Activated T-helper 2 cell treated with anti-CD3 and anti-CD28 coated beads, Interferon-gamma antibody, Interleukin-2, Interleukin-4, amounts not matched to agents 10 μg/mL and 5 μg/mL and 100 μg/mL, durations not matched to agents 14 hours and 24 hours and 36 hours (primary cell): ENCODE data around the gene COMMD10. TPM values are rescaled to one million over a fixed set of nuclear protein-coding genes. Genes with fewer than 3 reads are reported as not detected.

Experiments used
- DNase-seq: peaks from one replicate; pipeline ENCODE4 v3.0.0; 2021; ENCODE audit warnings: low spot score
- H3K27ac Mint-ChIP-seq: one replicate; pipeline ENCODE4 v1.8.0; 2021; ENCODE audit warnings: mixed read lengths
- H3K27me3 Mint-ChIP-seq: one replicate; pipeline ENCODE4 v1.8.0; 2021; ENCODE audit warnings: low read depth, mixed read lengths
- H3K36me3 Mint-ChIP-seq: one replicate; pipeline ENCODE4 v1.8.0; 2021; ENCODE audit warnings: low read depth, mixed read lengths
- H3K4me1 Mint-ChIP-seq: one replicate; pipeline ENCODE4 v1.8.0; 2021; ENCODE audit warnings: low read depth, mixed read lengths
- H3K4me3 Mint-ChIP-seq: one replicate; pipeline ENCODE4 v1.8.0; 2021; ENCODE audit warnings: low read depth, mild to moderate bottlenecking, moderate library complexity, mixed read lengths
- H3K9me3 Mint-ChIP-seq: one replicate; pipeline ENCODE4 v1.8.0; 2021; ENCODE audit warnings: mixed read lengths
- intact Hi-C: fragments of 100-400 bp; cut with micrococcal nuclease; formaldehyde crosslinking; loops from one replicate; pipeline ENCODE4 v1.15.1; 2023
- total RNA-seq: library from RNA; stranded (reverse); gene quantifications from 2 replicates; pipeline ENCODE4 v1.2.3, GENCODE V29; 2022

The COMMD10 gene
- total RNA-seq, 1 donor from 2014 or later, result 23.6 TPM

DNA sequence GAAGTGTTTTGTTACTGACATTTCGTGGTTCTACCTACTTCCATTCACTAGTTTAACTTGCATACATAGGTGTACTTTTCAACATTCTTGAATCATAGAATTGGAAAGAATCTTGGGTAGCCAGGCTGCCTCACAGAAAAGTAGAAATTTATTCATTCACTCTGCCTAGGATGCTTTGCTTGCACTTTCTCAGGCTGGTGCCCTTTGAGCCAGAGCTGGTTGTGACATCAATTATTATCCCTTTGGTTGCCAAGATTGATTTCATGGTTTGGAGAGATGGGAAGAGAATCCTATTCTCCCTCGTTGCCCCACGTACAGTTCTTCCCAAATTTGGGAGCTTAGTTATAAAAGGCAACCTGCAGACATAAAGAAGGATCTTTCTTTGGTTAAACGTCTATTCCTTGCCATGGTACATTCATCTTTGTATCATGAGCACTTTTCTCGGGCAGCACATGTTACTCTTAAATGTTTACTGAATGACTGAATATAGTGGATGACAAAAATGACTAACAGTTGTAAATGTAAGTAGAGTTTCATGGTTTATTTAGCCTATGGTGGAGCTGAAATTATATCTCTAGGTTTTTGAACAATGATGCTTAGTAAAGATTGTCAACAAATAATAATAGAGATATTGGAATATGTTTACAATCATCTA, 195.5 kb downstream of the COMMD10 start:
- Mint-ChIP-seq H3K36me3 (no peaks in the 10 kb centered on the region), H3K27ac (no peak overlapping the region), H3K27me3 (no peaks in the 10 kb centered on the region), H3K9me3 (peaks cover 4% of the 10 kb centered on the region), H3K4me3 (no peak overlapping the region), H3K4me1 (peaks cover 5% of the 10 kb centered on the region)
- no peak for DNase-seq
- intact Hi-C loops, result no loop called here

- H3K27me3 Mint-ChIP-seq, result no peaks in the 10 kb centered on the region
- no peak overlapping the region for H3K27ac Mint-ChIP-seq
- peaks cover 5% of the 10 kb centered on the region for H3K4me1 Mint-ChIP-seq
- DNase-seq, result no peak
- H3K9me3 Mint-ChIP-seq, result peaks cover 4% of the 10 kb centered on the region
- intact Hi-C loops, result no loop called here
- no peaks in the 10 kb centered on the region for H3K36me3 Mint-ChIP-seq
- no peak overlapping the region for H3K4me3 Mint-ChIP-seq
Observed at GRCh38 chr5:116281309-116281708, 196.5 kb downstream of the COMMD10 start.

GRCh38 chr5:116288524-116288923, 203.7 kb downstream of the COMMD10 start:
- Mint-ChIP-seq H3K4me3 (no peak overlapping the region), H3K27ac (no peak overlapping the region), H3K9me3 (peaks cover 22% of the 10 kb centered on the region), H3K4me1 (peaks cover 1% of the 10 kb centered on the region), H3K36me3 (peaks cover 23% of the 10 kb centered on the region), H3K27me3 (no peaks in the 10 kb centered on the region)
- intact Hi-C loops, result no loop called here
- DNase-seq, result no peak

GRCh38 chr5:116289276-116289675, 204.5 kb downstream of the COMMD10 start:
- intact Hi-C loops, result no loop called here
- no peaks in the 10 kb centered on the region for H3K27me3 Mint-ChIP-seq
- no peak overlapping the region for H3K4me3 Mint-ChIP-seq
- H3K27ac Mint-ChIP-seq, result no peak overlapping the region
- no peak for DNase-seq
- peaks cover 23% of the 10 kb centered on the region for H3K36me3 Mint-ChIP-seq
- peaks cover 22% of the 10 kb centered on the region for H3K9me3 Mint-ChIP-seq
- H3K4me1 Mint-ChIP-seq, result peaks cover 1% of the 10 kb centered on the region

GRCh38 chr5:116291271-116291670, 206.4 kb downstream of the COMMD10 start:
- H3K36me3 Mint-ChIP-seq, result peaks cover 23% of the 10 kb centered on the region
- intact Hi-C loops, result no loop called here

DNA sequence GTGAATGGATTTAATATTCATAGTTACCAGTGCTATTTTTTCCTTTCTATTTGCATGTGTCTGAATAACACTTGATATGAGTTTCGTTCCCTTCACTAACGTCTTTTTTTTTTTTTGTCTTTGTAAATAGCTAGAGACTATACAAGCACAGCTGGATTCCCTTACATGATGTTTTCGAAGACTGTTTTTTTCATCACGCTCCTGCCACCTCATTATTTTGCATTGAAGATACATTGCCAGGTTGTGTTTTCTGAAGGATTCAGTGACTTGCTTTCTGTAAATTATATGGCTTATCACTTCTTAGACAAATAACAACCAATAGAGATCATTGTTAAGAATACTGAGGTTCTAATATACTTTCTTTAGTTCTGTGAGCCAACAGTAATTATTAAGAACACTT, 207.5 kb downstream of the COMMD10 start:
- intact Hi-C loops, result no loop called here
- H3K36me3 Mint-ChIP-seq, result peaks cover 23% of the 10 kb centered on the region

More at GRCh38 chr5:116291271-116291670, 206.4 kb downstream of the COMMD10 start:
- peaks cover 1% of the 10 kb centered on the region for H3K4me1 Mint-ChIP-seq
- no peak for DNase-seq
- H3K4me3 Mint-ChIP-seq, result no peak overlapping the region
- no peaks in the 10 kb centered on the region for H3K27me3 Mint-ChIP-seq
- H3K9me3 Mint-ChIP-seq, result peaks cover 26% of the 10 kb centered on the region
- no peak overlapping the region for H3K27ac Mint-ChIP-seq

DNA sequence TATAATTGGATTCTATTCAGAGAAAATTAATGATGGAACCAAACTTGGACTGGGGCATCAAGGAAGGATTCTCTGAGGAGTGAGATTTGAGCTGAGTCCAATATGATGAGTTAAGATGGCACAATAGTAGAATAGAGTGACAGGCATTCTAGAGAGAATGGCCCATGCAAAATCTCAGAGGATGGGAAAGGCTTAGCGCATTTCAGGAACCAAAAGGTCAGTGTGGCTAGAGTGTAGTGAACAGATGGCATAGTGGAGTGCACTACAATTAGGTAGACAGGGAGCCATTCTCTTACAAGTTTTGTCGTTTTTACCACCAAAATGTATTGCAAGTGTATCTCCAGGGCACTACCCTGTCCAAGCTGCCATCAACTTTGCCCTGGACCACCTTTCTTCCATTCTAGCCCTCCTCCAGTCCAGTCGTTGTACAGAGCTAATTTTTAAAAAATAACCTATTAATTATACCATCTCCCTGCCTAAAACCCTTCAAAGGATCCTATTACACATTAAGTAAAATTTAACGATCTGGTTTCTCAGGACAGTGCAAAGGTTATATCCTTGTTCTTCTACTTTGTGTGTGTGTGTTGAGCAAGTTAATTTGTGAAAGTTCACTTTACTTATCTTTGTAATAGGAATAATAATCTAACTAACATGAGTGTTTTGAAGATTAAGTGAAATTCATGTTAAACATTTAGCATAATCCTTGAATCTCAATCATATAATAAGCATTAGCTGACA, 211.7 kb downstream of the COMMD10 start:
- no peak overlapping the region for H3K27ac Mint-ChIP-seq
- no peaks in the 10 kb centered on the region for H3K27me3 Mint-ChIP-seq
- peaks cover 22% of the 10 kb centered on the region for H3K36me3 Mint-ChIP-seq
- no peaks in the 10 kb centered on the region for H3K4me1 Mint-ChIP-seq
- intact Hi-C loops, result no loop called here
- H3K9me3 Mint-ChIP-seq, result peaks cover 12% of the 10 kb centered on the region
- H3K4me3 Mint-ChIP-seq, result no peak overlapping the region
- no peak for DNase-seq

More for the DNA sequence above, 207.5 kb downstream of the COMMD10 start:
- Mint-ChIP-seq H3K4me1 (peaks cover 1% of the 10 kb centered on the region), H3K9me3 (peaks cover 29% of the 10 kb centered on the region), H3K27me3 (no peaks in the 10 kb centered on the region), H3K27ac (no peak overlapping the region), H3K4me3 (no peak overlapping the region)
- DNase-seq, result no peak

DNA sequence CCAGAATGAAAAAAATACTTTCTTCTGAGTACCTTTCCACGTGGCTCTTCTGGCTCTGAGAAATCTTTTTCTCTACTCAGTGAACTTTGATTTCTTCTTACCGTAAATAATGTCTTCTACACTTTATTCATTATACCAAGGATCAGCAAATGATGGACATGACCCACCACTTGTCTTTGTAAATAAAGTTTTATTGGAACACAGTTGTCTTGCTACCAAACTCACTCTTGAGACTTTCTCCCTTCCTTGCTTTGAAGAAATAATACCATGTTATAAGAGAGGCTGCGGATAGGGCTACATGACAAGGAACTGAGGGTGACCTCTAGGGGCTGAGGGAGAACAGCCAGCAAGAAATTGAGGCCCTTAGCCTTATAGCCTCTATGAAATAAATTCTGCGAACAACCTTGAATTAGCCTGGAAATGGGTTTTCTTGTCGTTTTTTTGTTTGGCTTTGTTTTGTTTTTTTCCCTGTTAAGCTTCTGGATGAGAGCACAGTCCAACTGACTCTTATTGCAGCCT, 212.5 kb downstream of the COMMD10 start:
- no peaks in the 10 kb centered on the region for H3K27me3 Mint-ChIP-seq
- H3K36me3 Mint-ChIP-seq, result peaks cover 20% of the 10 kb centered on the region
- no peak for DNase-seq
- no peak overlapping the region for H3K4me3 Mint-ChIP-seq
- H3K27ac Mint-ChIP-seq, result no peak overlapping the region
- no peaks in the 10 kb centered on the region for H3K4me1 Mint-ChIP-seq
- intact Hi-C loops, result no loop called here
- H3K9me3 Mint-ChIP-seq, result peaks cover 12% of the 10 kb centered on the region

GRCh38 chr5:116299746-116300640, 215.2 kb downstream of the COMMD10 start:
- peaks cover 17% of the 10 kb centered on the region for H3K9me3 Mint-ChIP-seq
- intact Hi-C loops, result no loop called here
- H3K27me3 Mint-ChIP-seq, result no peaks in the 10 kb centered on the region
- H3K36me3 Mint-ChIP-seq, result peaks cover 33% of the 10 kb centered on the region
- no peaks in the 10 kb centered on the region for H3K4me1 Mint-ChIP-seq
- H3K27ac Mint-ChIP-seq, result no peak overlapping the region
- no peak overlapping the region for H3K4me3 Mint-ChIP-seq
- no peak for DNase-seq

DNA sequence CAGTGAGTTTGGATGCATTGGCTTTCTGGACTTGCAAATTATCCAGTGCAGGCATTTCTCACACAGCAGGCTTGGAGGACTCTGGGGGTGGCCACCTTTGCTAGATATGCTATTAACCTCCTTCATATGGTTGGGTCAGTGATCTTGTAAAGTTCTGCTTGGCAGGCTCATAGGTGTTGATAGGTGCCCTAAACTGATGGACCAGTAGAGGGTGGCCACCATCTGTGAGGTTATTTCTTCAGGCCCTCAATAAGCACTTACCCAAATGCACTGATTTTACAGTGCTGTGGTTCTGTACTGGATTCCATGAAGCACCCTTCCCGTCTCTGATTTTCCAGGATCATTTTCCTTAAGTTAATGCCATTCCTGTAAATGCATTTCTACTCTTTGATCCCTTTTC, 216.3 kb downstream of the COMMD10 start:
- H3K4me1 Mint-ChIP-seq, result no peaks in the 10 kb centered on the region
- no peak overlapping the region for H3K27ac Mint-ChIP-seq
- H3K9me3 Mint-ChIP-seq, result peaks cover 16% of the 10 kb centered on the region
- intact Hi-C loops, result no loop called here
- no peak overlapping the region for H3K4me3 Mint-ChIP-seq
- H3K27me3 Mint-ChIP-seq, result no peaks in the 10 kb centered on the region
- peaks cover 44% of the 10 kb centered on the region for H3K36me3 Mint-ChIP-seq
- DNase-seq, result no peak

GRCh38 chr5:116303340-116303739, 218.5 kb downstream of the COMMD10 start:
- intact Hi-C loops, result no loop called here
- no peak for DNase-seq
- no peaks in the 10 kb centered on the region for H3K27me3 Mint-ChIP-seq
- no peak overlapping the region for H3K4me3 Mint-ChIP-seq
- H3K27ac Mint-ChIP-seq, result no peak overlapping the region
- no peaks in the 10 kb centered on the region for H3K4me1 Mint-ChIP-seq
- peaks cover 53% of the 10 kb centered on the region for H3K36me3 Mint-ChIP-seq
- H3K9me3 Mint-ChIP-seq, result peaks cover 16% of the 10 kb centered on the region

GRCh38 chr5:116303810-116304209, 219.0 kb downstream of the COMMD10 start:
- no peak for DNase-seq
- H3K9me3 Mint-ChIP-seq, result peaks cover 17% of the 10 kb centered on the region
- H3K27me3 Mint-ChIP-seq, result no peaks in the 10 kb centered on the region
- intact Hi-C loops, result no loop called here
- H3K36me3 Mint-ChIP-seq, result peaks cover 50% of the 10 kb centered on the region
- no peak overlapping the region for H3K27ac Mint-ChIP-seq
- H3K4me3 Mint-ChIP-seq, result no peak overlapping the region
- H3K4me1 Mint-ChIP-seq, result no peaks in the 10 kb centered on the region
